SK-N-SH (cell line): Measurements from ENCODE around the gene TMEM26.

ENCODE experiments used
- CHD2 ChIP-seq: fragments of 150-350 bp; IDR thresholded peaks from 2 replicates; pipeline ENCODE4 v1.6.1; 2018; ENCODE audit warnings: low read length; ENCODE audit not compliant: partially characterized antibody
- EP300 ChIP-seq, 2 experiments: IDR thresholded peaks; 2 replicates each; pipeline versions ENCODE4 v1.4.0 to v1.6.1; 2012; ENCODE audit warnings: borderline replicate concordance in 1 of 2, low read depth in 1 of 2, low read length in 1 of 2
- FOXM1 ChIP-seq: IDR thresholded peaks from 2 replicates; pipeline ENCODE4 v1.4.0; 2012; ENCODE audit warnings: low read depth, mild to moderate bottlenecking
- GABPA ChIP-seq: IDR thresholded peaks from 2 replicates; pipeline ENCODE4 v1.4.0; 2012; ENCODE audit warnings: low read depth, mild to moderate bottlenecking
- NFIC ChIP-seq: IDR thresholded peaks from 2 replicates; pipeline ENCODE4 v1.4.0; 2012; ENCODE audit warnings: borderline replicate concordance
- RAD21 ChIP-seq: IDR thresholded peaks from 2 replicates; pipeline ENCODE4 v1.6.1; 2012; ENCODE audit warnings: mild to moderate bottlenecking, low read length
- TAF1 ChIP-seq: IDR thresholded peaks from 2 replicates; pipeline ENCODE4 v1.6.1; 2012; ENCODE audit warnings: low read depth, mild to moderate bottlenecking, low read length, moderate library complexity, borderline replicate concordance
- TCF12 ChIP-seq: IDR thresholded peaks from 2 replicates; pipeline ENCODE4 v1.4.0; 2012
- YY1 ChIP-seq: IDR thresholded peaks from 2 replicates; pipeline ENCODE4 v1.4.0; 2012; ENCODE audit warnings: low read depth, mild to moderate bottlenecking
- TF ChIP-seq, protein P1 (sequence below): fragments of 200-600 bp; sonication (generic); IDR thresholded peaks from 2 replicates; pipeline ENCODE4 v1.6.1; 2017; ENCODE audit warnings: antibody characterized with exemption, mild to moderate bottlenecking, moderate library complexity
- TF ChIP-seq, protein P2 (sequence below): IDR thresholded peaks from 2 replicates; pipeline ENCODE4 v1.4.0; 2012; ENCODE audit warnings: low read depth, borderline replicate concordance
- TF ChIP-seq, protein P3 (sequence below): IDR thresholded peaks from 2 replicates; pipeline ENCODE4 v1.4.0; 2012; ENCODE audit warnings: low read depth
- TF ChIP-seq, protein P4 (sequence below): IDR thresholded peaks from 2 replicates; pipeline ENCODE4 v1.6.1; 2012; ENCODE audit warnings: mild to moderate bottlenecking, low read depth, low read length, moderate library complexity

DNA sequence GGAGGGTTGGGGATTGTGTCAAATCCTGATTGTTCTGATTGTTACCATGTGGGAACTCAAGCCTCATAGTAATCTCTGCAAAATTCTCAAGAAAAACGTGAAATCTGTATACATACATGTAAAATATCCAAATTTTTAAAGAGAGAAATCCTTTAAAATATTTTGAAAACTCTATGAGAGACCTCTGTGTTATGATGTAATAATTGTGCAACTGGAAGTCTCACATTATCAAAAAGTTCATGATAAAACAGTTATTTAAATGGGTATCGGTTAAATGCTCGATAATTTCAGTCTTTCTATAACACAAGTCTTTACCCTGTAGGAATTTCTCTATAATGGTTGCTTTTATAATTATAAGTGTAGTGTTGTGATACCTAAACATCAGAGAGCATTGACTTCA, 95.5 kb downstream of the TMEM26 start:
- TF ChIP-seq, protein P1, sequence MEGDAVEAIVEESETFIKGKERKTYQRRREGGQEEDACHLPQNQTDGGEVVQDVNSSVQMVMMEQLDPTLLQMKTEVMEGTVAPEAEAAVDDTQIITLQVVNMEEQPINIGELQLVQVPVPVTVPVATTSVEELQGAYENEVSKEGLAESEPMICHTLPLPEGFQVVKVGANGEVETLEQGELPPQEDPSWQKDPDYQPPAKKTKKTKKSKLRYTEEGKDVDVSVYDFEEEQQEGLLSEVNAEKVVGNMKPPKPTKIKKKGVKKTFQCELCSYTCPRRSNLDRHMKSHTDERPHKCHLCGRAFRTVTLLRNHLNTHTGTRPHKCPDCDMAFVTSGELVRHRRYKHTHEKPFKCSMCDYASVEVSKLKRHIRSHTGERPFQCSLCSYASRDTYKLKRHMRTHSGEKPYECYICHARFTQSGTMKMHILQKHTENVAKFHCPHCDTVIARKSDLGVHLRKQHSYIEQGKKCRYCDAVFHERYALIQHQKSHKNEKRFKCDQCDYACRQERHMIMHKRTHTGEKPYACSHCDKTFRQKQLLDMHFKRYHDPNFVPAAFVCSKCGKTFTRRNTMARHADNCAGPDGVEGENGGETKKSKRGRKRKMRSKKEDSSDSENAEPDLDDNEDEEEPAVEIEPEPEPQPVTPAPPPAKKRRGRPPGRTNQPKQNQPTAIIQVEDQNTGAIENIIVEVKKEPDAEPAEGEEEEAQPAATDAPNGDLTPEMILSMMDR, result no peak
- TF ChIP-seq GABPA (no peak), TAF1 (no peak), NFIC (no peak), RAD21 (no peak), YY1 (no peak), CHD2 (no peak), TCF12 (no peak), FOXM1 (no peak), EP300 (IDR thresholded peaks at IDR 0.05; ENCODE audit: borderline replicate concordance in 1 of 2, low read depth in 1 of 2, low read length in 1 of 2) (no peak)
- TF ChIP-seq, protein P2, sequence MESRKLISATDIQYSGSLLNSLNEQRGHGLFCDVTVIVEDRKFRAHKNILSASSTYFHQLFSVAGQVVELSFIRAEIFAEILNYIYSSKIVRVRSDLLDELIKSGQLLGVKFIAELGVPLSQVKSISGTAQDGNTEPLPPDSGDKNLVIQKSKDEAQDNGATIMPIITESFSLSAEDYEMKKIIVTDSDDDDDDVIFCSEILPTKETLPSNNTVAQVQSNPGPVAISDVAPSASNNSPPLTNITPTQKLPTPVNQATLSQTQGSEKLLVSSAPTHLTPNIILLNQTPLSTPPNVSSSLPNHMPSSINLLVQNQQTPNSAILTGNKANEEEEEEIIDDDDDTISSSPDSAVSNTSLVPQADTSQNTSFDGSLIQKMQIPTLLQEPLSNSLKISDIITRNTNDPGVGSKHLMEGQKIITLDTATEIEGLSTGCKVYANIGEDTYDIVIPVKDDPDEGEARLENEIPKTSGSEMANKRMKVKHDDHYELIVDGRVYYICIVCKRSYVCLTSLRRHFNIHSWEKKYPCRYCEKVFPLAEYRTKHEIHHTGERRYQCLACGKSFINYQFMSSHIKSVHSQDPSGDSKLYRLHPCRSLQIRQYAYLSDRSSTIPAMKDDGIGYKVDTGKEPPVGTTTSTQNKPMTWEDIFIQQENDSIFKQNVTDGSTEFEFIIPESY, result no peak
- TF ChIP-seq, protein P3, sequence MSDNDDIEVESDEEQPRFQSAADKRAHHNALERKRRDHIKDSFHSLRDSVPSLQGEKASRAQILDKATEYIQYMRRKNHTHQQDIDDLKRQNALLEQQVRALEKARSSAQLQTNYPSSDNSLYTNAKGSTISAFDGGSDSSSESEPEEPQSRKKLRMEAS, result no peak
- TF ChIP-seq, protein P4, sequence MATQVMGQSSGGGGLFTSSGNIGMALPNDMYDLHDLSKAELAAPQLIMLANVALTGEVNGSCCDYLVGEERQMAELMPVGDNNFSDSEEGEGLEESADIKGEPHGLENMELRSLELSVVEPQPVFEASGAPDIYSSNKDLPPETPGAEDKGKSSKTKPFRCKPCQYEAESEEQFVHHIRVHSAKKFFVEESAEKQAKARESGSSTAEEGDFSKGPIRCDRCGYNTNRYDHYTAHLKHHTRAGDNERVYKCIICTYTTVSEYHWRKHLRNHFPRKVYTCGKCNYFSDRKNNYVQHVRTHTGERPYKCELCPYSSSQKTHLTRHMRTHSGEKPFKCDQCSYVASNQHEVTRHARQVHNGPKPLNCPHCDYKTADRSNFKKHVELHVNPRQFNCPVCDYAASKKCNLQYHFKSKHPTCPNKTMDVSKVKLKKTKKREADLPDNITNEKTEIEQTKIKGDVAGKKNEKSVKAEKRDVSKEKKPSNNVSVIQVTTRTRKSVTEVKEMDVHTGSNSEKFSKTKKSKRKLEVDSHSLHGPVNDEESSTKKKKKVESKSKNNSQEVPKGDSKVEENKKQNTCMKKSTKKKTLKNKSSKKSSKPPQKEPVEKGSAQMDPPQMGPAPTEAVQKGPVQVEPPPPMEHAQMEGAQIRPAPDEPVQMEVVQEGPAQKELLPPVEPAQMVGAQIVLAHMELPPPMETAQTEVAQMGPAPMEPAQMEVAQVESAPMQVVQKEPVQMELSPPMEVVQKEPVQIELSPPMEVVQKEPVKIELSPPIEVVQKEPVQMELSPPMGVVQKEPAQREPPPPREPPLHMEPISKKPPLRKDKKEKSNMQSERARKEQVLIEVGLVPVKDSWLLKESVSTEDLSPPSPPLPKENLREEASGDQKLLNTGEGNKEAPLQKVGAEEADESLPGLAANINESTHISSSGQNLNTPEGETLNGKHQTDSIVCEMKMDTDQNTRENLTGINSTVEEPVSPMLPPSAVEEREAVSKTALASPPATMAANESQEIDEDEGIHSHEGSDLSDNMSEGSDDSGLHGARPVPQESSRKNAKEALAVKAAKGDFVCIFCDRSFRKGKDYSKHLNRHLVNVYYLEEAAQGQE, result no peak
